ENCODE data around the gene MLH3. TPM values are rescaled to one million over a fixed set of nuclear protein-coding genes. Genes with fewer than 3 reads are reported as not detected.

Gene MLH3
- polyA plus RNA-seq, 1 of the 3 experiments (the other 2 are of a cell fraction), result 3.8 TPM

DNA sequence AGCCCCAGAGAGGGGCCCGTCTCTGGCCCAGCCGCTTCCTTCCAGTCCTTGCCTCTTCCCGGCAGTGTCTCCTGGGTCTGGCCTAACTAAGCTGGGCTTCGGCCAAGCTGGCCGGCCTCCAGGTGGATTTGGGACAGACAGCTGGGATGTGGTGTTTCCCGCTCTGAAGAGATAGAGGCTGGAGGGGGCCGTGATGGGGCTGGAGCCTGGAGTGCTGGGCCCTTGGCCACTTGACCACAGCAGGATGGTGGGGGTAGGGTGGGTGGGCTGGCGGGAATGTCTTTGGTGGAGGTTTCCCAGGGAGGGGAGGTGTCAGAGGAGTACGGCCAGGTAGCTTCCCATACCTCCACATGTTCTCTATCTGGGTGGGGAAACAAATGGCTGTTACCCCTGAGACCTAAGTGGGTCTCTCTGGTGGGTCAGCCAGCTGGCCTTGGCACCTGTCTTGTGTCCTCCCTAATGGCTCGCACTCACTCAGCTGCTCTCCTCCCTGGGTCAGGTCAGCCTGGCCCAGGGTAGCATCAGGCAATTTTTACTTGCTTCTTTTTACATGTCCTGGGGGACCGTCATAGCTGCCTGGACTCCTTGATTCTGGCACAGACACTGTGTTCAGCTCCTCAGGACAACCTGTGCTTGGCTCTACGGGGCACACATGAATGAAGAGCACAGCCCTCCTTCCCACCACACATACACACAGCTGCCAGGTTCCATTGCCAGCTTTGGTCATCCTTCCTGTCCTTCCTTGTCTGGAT is 76.0 kb downstream of the MLH3 start (continued):
- TF ChIP-seq FOSL2 (IDR thresholded peaks at IDR 0.05; ENCODE audit: borderline replicate concordance, low read depth), result no peak
- no peak for TF ChIP-seq TCF12 (IDR thresholded peaks at IDR 0.05)
- TF ChIP-seq EP300 (IDR thresholded peaks at IDR 0.05; ENCODE audit: borderline replicate concordance in 1 of 2, low read depth in 1 of 2, low read length in 1 of 2), result no peak
- no peak for TF ChIP-seq TAF1 (IDR thresholded peaks at IDR 0.05; ENCODE audit: borderline replicate concordance, low read depth, low read length)
- TF ChIP-seq EZH2phosphoT487 (IDR thresholded peaks at IDR 0.05; ENCODE audit: borderline replicate concordance, low read depth), result no peak
- TF ChIP-seq JUND (IDR thresholded peaks at IDR 0.05), result no peak
- TF ChIP-seq, protein P1, sequence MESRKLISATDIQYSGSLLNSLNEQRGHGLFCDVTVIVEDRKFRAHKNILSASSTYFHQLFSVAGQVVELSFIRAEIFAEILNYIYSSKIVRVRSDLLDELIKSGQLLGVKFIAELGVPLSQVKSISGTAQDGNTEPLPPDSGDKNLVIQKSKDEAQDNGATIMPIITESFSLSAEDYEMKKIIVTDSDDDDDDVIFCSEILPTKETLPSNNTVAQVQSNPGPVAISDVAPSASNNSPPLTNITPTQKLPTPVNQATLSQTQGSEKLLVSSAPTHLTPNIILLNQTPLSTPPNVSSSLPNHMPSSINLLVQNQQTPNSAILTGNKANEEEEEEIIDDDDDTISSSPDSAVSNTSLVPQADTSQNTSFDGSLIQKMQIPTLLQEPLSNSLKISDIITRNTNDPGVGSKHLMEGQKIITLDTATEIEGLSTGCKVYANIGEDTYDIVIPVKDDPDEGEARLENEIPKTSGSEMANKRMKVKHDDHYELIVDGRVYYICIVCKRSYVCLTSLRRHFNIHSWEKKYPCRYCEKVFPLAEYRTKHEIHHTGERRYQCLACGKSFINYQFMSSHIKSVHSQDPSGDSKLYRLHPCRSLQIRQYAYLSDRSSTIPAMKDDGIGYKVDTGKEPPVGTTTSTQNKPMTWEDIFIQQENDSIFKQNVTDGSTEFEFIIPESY (IDR thresholded peaks at IDR 0.05; ENCODE audit: borderline replicate concordance, low read depth), result no peak
- no peak for TF ChIP-seq FOXM1 (IDR thresholded peaks at IDR 0.05; ENCODE audit: low read depth)
- TF ChIP-seq POLR2AphosphoS5 (IDR thresholded peaks at IDR 0.05; ENCODE audit: low read depth, low read length), result no peak

- Histone ChIP-seq H4K20me1 (ENCODE audit: insufficient read depth) (no peaks in the 10 kb centered on the region), H3K36me3 (replicated peaks in 1 of 2; ENCODE audit: control insufficient read depth in 1 of 2, insufficient read depth in 2 of 2, low read length in 1 of 2) (no peaks in the 10 kb centered on the region), H2AFZ (ENCODE audit: low read depth) (no peak overlapping the region), H3K9me3 (no peaks in the 10 kb centered on the region), H3K27ac (ENCODE audit: low read depth in 2 of 2, low read length in 1 of 2) (peak overlapping the region in 1 of 2 experiments; percentile 43; a peak in 1 of 4 replicates), H3K4me1 (ENCODE audit: control insufficient read depth in 1 of 2, insufficient read depth in 2 of 2, low read depth in 1 of 2, low read length in 1 of 2) (peaks cover 10 to 66% of the 10 kb centered on the region in 2 experiments; a peak in 2 of 4 replicates), H3K4me3 (ENCODE audit: low read depth in 2 of 2, low read length in 1 of 2) (no peak overlapping the region), H3K79me2 (ENCODE audit: insufficient read depth) (no peaks in the 10 kb centered on the region), H3K4me2 (no peak overlapping the region), H3K9ac (no peak overlapping the region), H3K27me3 (ENCODE audit: insufficient read depth) (no peaks in the 10 kb centered on the region), H3F3A (replicated peaks; ENCODE audit: insufficient read depth) (no peaks in the 10 kb centered on the region), H3K9me2 (no peaks in the 10 kb centered on the region)
- DNase-seq, result no peak
- POLR2A ChIA-PET, result interaction anchor here (0.9 to 1.2 kb wide), 4 partner anchors 10 to 35 kb away, joined by 3 read pairs; no protein-coding TSS in a partner anchor
- CTCF ChIA-PET, result interaction anchor here (0.8 to 1.7 kb wide), 6 partner anchors 10 to 51 kb away, joined by 3 to 4 read pairs (median 3); partner anchors contain the start of gene RPS6KL1
- WGBS (ENCODE audit: low lambda C conversion rate), result 88% methylated on average over 11 of the region's 15 CpGs
- TF ChIP-seq ELF1 (IDR thresholded peaks at IDR 0.05) (no peak), FOSL2 (IDR thresholded peaks at IDR 0.05; ENCODE audit: borderline replicate concordance, low read depth) (no peak), NFIC (IDR thresholded peaks at IDR 0.05; ENCODE audit: borderline replicate concordance) (no peak), MXI1 (IDR thresholded peaks at IDR 0.05; ENCODE audit: low read depth, low read length) (no peak), RFX5 (IDR thresholded peaks at IDR 0.05; ENCODE audit: low read length) (no peak), RAD21 (IDR thresholded peaks at IDR 0.05; ENCODE audit: low read length) (no peak), EP300 (IDR thresholded peaks at IDR 0.05; ENCODE audit: borderline replicate concordance in 1 of 2, low read depth in 1 of 2, low read length in 1 of 2) (no peak)
- TF ChIP-seq, protein P2, sequence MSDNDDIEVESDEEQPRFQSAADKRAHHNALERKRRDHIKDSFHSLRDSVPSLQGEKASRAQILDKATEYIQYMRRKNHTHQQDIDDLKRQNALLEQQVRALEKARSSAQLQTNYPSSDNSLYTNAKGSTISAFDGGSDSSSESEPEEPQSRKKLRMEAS (IDR thresholded peaks at IDR 0.05; ENCODE audit: low read depth), result no peak
- TF ChIP-seq, protein P1 (IDR thresholded peaks at IDR 0.05; ENCODE audit: borderline replicate concordance, low read depth), result no peak
Measured at GRCh38 chr14:74974364-74975058, 76.8 kb downstream of the MLH3 start.

Data from SK-N-SH (cell line).